HG02642 (cell line): ENCODE results near the gene PRKACA.
"Not testable (repeated sequence)": the region's sequence is repeated elsewhere in the genome, so short reads cannot be mapped to it uniquely, and the experiment has no call there.

Experiments
- ATAC-seq: cut with Tn5 transposase; IDR thresholded peaks from one replicate; pipeline ENCODE4 v1.9.1; 2021; ENCODE audit warnings: mild to moderate bottlenecking; ENCODE audit not compliant: unreplicated experiment, poor library complexity

The PRKACA gene

DNA sequence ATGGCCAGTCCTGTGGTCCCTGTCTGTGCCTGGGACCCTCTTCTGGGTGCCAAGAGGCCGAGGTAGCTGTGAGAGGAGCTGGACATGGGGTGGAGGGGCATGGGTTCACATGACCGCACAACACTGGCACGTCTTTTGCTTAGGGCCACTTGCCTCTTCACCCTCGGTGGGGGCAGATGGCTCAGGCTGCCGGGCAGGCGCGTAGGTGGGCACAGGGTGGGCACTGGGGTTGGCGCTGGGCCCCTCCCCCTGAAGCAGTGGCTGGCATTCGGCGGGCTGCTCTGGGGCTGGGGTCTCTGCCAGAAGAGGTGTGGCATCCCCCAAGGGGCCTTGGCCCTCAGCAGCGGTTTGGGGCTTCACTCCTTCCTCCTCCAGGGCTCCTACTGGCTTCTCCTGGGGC, 64.1 kb downstream of the PRKACA start:
- no peak for ATAC-seq

DNA sequence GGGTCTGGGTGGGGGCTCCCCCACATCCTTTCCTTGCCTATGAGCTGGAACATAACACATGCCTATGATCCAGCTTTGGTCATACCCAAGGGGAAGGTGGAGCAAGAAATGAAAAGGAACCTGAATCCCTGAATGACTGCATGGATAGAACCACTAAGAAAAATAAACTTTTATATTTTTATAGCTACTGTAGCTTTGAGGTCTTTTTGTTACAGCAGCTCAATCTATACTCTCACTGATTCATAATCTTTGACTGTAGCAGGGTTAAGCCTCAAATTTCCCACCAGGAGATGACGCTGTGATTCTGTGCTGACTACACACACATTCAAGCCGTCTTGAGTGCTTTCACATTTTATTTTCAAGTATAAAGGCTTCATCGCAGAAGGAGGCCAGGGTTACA, 64.5 kb downstream of the PRKACA start:
- no peak for ATAC-seq

GRCh38 chr19:14052470-14052869, 65.1 kb downstream of the PRKACA start:
- no peak for ATAC-seq

- ATAC-seq = no peak
These were observed 65.6 kb downstream of the PRKACA start for GRCh38 chr19:14051980-14052379.

DNA sequence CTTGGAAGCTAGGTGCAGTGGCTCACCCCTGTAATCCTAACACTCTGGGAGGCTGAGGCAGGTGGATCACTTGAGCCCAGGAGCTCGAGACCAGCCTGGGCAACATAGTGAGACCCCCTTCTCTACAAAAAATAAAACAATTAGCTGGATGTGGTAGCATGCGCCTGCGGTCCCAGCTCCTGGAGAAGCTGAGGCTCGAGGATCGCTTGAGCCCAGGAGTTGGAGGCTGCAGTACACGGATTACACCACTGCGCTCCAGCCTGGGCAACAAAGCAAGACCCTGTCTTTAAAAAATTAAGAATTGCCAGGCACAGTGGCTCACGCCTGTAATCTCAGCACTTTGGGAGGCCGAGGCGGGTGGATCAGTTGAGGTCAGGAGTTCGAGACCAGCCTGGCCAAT, 66.6 kb downstream of the PRKACA start:
- ATAC-seq = not testable (repeated sequence)

GRCh38 chr19:14050512-14050911, 67.0 kb downstream of the PRKACA start:
- ATAC-seq = no peak

GRCh38 chr19:14048443-14049153, 69.0 kb downstream of the PRKACA start:
- ATAC-seq = no peak

DNA sequence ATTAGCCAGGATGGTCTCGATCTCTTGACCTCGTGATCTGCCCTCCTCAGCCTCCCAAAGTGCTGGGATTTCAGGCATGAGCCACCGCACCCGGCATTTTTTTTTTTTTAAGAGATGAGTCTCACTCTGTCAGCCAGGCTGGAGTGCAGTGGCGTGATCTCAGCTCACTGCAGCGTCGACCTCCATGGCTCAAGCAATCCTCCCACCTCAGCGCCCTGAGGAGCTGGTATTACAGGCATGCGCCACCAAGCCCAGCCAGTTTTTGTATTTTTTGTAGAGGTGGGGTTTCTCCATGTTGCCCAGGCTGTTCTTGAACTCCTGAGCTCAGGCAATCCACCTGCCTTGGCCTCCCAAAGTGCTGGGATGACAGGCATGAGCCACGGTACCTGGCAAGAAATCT, 69.7 kb downstream of the PRKACA start:
- not testable (repeated sequence) for ATAC-seq

DNA sequence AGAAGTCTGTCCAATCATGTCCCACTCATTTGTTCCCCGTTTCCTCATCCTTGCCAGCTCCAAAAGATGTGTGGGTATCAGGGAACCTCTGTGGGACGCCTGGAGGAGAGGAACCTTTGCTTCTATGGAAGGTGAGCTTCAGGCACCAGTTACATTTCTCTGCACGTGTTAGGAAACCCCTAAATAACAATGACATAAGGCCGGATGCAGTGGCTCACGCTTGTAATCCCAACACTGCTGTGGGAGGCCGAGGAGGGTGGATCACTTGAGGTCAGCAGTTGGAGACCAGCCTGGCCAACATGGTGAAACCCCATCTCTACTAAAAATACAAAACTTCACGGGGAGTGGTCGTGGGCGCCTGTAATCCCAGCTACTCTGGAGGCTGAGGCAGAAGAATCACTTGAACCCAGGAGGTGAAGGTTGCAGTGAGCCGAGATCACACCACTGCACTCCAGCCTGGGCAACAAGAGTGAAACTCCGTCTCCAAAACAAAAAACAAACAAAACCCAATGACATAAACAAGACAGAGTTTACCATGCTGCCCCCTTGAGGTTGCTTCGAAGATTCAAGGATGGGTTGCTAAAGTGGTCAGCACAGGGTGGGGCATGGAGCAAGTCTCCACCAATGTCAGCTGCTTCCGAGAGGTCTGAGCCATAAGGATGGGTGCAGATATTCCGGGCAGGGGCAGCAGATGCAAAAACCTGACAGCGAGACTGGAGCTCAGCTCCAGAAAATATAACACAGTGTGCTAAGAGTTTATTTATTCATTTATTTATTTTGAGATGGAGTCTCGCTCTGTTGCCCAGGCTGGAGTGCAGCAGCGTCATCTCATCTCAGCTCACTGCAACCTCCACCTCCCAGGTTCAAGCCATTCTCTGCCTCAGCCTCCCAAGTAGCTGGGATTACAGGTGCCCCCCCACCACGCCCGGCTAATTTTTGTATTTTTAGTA, 74.6 kb downstream of the PRKACA start:
- ATAC-seq = not testable (repeated sequence)
